A673 (cell line): ENCODE data around the gene C12orf50. TPM values are rescaled to one million over a fixed set of nuclear protein-coding genes. Genes with fewer than 3 reads are reported as not detected.
A peak's percentile ranks its signal among the peaks of the same experiment; 100 is the strongest.

Experiments used
- BruUV-seq: library from RNA; stranded (reverse); fragments of 400-500 nt; replicated peaks from 2 replicates; lab custom pipeline; 2021; lab: Mats Ljungman, UMichigan
- CTCF ChIA-PET: fragments of 300-600 bp; sonication (Branson Sonifier 250); formaldehyde crosslinking; loops from one replicate; lab custom pipeline; 2022; ENCODE audit warnings: antibody characterized with exemption; lab: Charles Lee
- POLR2A ChIA-PET: fragments of 300-600 bp; sonication (Branson Sonifier 250); formaldehyde crosslinking; loops from one replicate; lab custom pipeline; 2022; ENCODE audit warnings: antibody characterized with exemption; ENCODE audit not compliant: low non-redundant PET; lab: Charles Lee
- DNase-seq: peaks from one replicate; pipeline ENCODE4 v3.0.0-alpha.2; 2015; ENCODE audit warnings: low spot score
- H3K27ac ChIP-seq: fragments of 200-600 bp; sonication (generic); 2 replicates; pipeline ENCODE4 v1.5.1; 2016; ENCODE audit warnings: mixed run types, low read depth, mild to moderate bottlenecking, mixed read lengths, antibody characterized with exemption, low read length; ENCODE audit not compliant: poor library complexity, severe bottlenecking
- H3K27me3 ChIP-seq: fragments of 200-600 bp; sonication (generic); replicated peaks from 2 replicates; pipeline ENCODE4 v1.6.1; 2017; ENCODE audit warnings: mixed run types, low read depth, mild to moderate bottlenecking, mixed read lengths, antibody characterized with exemption, low read length; ENCODE audit not compliant: insufficient read depth, poor library complexity
- H3K36me3 ChIP-seq: fragments of 200-600 bp; sonication (generic); 2 replicates; pipeline ENCODE4 v1.6.1; 2016; ENCODE audit warnings: mixed run types, mild to moderate bottlenecking, mixed read lengths, antibody characterized with exemption, low read length; ENCODE audit not compliant: insufficient read depth, poor library complexity, severe bottlenecking
- H3K4me1 ChIP-seq: fragments of 200-600 bp; sonication (generic); 2 replicates; pipeline ENCODE4 v1.6.1; 2017; ENCODE audit warnings: mixed run types, mild to moderate bottlenecking, mixed read lengths, antibody characterized with exemption, low read length; ENCODE audit not compliant: insufficient read depth, poor library complexity, severe bottlenecking
- H3K4me3 ChIP-seq: fragments of 200-600 bp; sonication (generic); 2 replicates; pipeline ENCODE4 v1.5.1; 2016; ENCODE audit warnings: low read depth, mixed run types, mild to moderate bottlenecking, mixed read lengths, low read length; ENCODE audit not compliant: poor library complexity, severe bottlenecking
- H3K9me3 ChIP-seq: fragments of 200-600 bp; sonication (generic); 2 replicates; pipeline ENCODE4 v1.6.1; 2016; ENCODE audit warnings: mixed run types, low read depth, mild to moderate bottlenecking, mixed read lengths, antibody characterized with exemption, low read length; ENCODE audit not compliant: poor library complexity, severe bottlenecking
- EZH2 ChIP-seq: fragments of 200-600 bp; sonication (generic); IDR thresholded peaks from 2 replicates; pipeline ENCODE4 v1.6.1; 2017; ENCODE audit warnings: borderline replicate concordance, low read depth, mild to moderate bottlenecking, mixed read lengths, antibody characterized with exemption, low read length; ENCODE audit not compliant: poor library complexity, severe bottlenecking
- intact Hi-C: fragments of 100-400 bp; cut with micrococcal nuclease; formaldehyde crosslinking; loops from one replicate; pipeline ENCODE4 v1.10.0; 2022; ENCODE audit not compliant: unreplicated experiment
- total RNA-seq: library from RNA; stranded (reverse); gene quantifications from 2 replicates; pipeline ENCODE4 v1.2.3, GENCODE V29; 2021
- TF ChIP-seq, protein P1 (sequence below): fragments of 300-800, 200-600 bp; sonication (generic); conservative IDR thresholded peaks from 2 replicates; pipeline ENCODE4 v1.5.1; 2017; ENCODE audit warnings: low read depth, mild to moderate bottlenecking, antibody characterized with exemption, low read length, moderate library complexity, mixed read lengths

The C12orf50 gene
- total RNA-seq, 1 experiment from 2014 or later: 0.15 TPM

DNA sequence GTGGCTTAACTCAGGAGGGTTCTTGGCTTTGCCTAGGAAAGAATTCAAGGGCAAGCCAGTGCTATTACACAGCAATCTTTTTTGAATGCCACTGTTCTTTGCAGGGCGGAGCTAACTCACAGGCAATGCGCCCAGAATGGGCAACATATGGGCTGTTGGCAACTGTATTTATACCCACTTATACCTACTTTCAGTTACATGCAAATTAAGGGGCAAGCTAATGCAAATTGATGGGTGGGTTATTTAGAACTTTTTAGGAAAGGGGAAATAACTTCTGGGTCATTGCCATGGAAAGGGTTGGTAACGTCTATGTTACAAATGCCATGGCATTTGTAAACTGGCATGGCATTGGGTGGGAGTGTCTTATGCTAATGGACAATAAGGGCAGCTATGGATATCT lies 85.4 kb downstream of the C12orf50 start:
- Histone ChIP-seq H3K9me3 (no peaks in the 10 kb centered on the region), H3K4me1 (peaks cover 11% of the 10 kb centered on the region), H3K27me3 (no peaks in the 10 kb centered on the region), H3K36me3 (no peaks in the 10 kb centered on the region), H3K4me3 (no peak overlapping the region), H3K27ac (no peak overlapping the region)
- DNase-seq: peak; percentile 12
- POLR2A ChIA-PET: interaction anchor here (0.6 kb wide), 1 partner anchor 21 kb away, joined by 4 read pairs; no protein-coding TSS in a partner anchor
- CTCF ChIA-PET: no interaction called here
- TF ChIP-seq EZH2: no peak
- TF ChIP-seq, protein P1, sequence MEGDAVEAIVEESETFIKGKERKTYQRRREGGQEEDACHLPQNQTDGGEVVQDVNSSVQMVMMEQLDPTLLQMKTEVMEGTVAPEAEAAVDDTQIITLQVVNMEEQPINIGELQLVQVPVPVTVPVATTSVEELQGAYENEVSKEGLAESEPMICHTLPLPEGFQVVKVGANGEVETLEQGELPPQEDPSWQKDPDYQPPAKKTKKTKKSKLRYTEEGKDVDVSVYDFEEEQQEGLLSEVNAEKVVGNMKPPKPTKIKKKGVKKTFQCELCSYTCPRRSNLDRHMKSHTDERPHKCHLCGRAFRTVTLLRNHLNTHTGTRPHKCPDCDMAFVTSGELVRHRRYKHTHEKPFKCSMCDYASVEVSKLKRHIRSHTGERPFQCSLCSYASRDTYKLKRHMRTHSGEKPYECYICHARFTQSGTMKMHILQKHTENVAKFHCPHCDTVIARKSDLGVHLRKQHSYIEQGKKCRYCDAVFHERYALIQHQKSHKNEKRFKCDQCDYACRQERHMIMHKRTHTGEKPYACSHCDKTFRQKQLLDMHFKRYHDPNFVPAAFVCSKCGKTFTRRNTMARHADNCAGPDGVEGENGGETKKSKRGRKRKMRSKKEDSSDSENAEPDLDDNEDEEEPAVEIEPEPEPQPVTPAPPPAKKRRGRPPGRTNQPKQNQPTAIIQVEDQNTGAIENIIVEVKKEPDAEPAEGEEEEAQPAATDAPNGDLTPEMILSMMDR: no peak
- intact Hi-C loops: no loop called here
- BruUV-seq: no TSS peak

DNA sequence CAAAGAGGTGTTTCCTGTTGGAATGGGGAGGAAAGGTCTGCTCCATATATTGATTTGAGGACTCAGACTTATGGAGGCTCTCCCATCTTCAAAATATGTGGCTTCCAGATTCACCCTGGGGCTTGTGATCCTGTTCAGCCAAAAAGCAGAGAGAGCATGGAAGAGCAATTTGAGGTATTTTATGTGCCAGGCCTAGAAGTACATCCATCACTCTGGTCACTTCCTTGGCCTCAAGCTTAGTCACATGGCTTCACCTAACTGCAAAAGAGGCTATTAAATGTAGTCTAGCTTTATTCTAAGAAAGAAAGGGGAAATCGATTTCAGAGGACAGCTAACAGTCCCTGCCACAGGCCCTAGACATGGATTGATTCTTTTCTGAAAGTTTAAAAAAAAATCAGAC lies 86.2 kb downstream of the C12orf50 start:
- Histone ChIP-seq H3K4me1 (peaks cover 11% of the 10 kb centered on the region), H3K9me3 (no peaks in the 10 kb centered on the region), H3K4me3 (no peak overlapping the region), H3K36me3 (no peaks in the 10 kb centered on the region), H3K27ac (no peak overlapping the region), H3K27me3 (no peaks in the 10 kb centered on the region)
- POLR2A ChIA-PET: interaction anchor here (0.6 kb wide), 1 partner anchor 21 kb away, joined by 4 read pairs; no protein-coding TSS in a partner anchor
- CTCF ChIA-PET: no interaction called here
- no TSS peak for BruUV-seq
- DNase-seq: peak; percentile 37
- TF ChIP-seq, protein P1: no peak
- no peak for TF ChIP-seq EZH2
- intact Hi-C loops: no loop called here

DNA sequence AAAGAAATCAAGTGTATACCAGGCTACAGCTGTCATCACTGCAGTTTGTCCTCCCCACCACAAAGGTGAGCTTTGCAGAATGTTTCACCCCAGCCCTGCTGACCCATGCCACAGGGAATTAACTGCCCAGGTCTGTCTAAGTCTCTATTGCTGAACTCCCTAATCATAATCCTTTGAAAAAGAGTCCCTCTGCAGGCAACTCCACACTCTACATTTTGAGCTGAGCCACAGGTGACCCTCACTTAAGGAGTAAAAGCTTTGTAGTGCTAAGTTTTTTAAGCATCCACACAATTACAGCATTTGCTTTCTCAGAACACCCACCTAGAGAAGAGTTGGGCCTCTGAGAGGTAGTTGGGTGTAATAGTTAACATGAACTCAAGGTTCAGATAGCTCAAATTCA lies 90.0 kb downstream of the C12orf50 start:
- ChIA-PET POLR2A (no interaction called here), CTCF (no interaction called here)
- DNase-seq: no peak
- Histone ChIP-seq H3K36me3 (no peaks in the 10 kb centered on the region), H3K27ac (no peak overlapping the region), H3K9me3 (no peaks in the 10 kb centered on the region), H3K4me3 (no peak overlapping the region), H3K27me3 (no peaks in the 10 kb centered on the region), H3K4me1 (peaks cover 11% of the 10 kb centered on the region)
- BruUV-seq: no TSS peak
- intact Hi-C loops: no loop called here
- no peak for TF ChIP-seq EZH2

DNA sequence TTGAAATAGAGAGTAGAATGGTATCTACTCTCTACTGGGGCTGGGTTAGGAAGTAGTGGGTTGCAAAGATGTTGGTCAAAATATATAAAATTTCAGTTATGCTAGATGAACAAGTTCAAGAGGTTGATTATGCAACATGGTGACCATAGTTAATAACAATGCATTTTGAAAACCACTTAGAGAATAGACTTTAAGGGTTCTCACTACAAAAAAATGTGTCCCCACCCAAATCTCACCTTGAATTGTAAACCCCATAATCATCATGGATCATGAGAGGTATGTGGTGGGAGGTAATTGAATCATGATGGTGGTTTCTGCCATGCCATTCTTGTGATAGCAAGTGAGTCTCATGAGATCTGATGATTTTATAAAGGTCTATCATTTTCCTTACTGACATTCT lies 94.0 kb downstream of the C12orf50 start:
- DNase-seq: no peak
- ChIA-PET CTCF (no interaction called here), POLR2A (no interaction called here)
- Histone ChIP-seq H3K4me1 (no peaks in the 10 kb centered on the region), H3K27ac (no peak overlapping the region), H3K36me3 (no peaks in the 10 kb centered on the region), H3K4me3 (no peak overlapping the region), H3K27me3 (no peaks in the 10 kb centered on the region), H3K9me3 (no peaks in the 10 kb centered on the region)
- no peak for TF ChIP-seq EZH2
- TF ChIP-seq, protein P1: no peak
- intact Hi-C loops: no loop called here
- BruUV-seq: no TSS peak
